ENCODE measurements around the gene ZNF628. TPM values are rescaled to one million over a fixed set of nuclear protein-coding genes. Genes with fewer than 3 reads are reported as not detected.

The ZNF628 gene
- total RNA-seq, 1 experiment from 2014 or later, result 1.1 TPM

DNA sequence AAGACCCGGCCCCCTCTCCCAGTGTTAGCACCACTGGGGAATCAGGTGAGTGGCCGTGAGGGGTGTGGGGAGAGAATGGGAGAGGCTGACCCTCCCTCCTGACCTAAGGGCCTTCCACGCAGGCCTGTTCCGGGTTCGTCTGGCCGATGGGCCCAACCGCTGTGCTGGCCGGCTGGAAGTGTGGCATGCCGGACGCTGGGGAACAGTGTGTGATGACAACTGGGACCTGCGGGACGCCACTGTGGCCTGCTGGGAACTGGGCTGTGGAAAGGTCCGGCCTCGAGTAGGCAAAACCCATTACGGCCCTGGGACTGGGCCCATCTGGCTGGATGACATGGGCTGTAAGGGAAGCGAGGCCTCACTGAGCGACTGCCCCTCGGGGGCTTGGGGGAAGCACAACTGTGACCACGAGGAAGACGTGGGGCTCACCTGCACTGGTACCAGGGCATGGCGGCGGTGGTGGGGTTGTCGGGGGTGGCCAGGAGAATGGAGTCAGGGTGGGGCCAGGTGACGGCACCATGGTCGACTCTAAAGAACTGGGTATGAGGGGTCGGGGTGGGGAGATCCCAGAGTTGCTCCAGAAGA is 24.0 kb downstream of the ZNF628 start:
- Histone ChIP-seq H3K4me1 (ENCODE audit: low read length) (peaks cover 6% of the 10 kb centered on the region), H4K20me1 (ENCODE audit: insufficient read depth, low read depth, low read length) (no peaks in the 10 kb centered on the region), H3K9me2 (replicated peaks; ENCODE audit: insufficient read depth, low read length) (no peaks in the 10 kb centered on the region), H3K27me3 (ENCODE audit: low read length) (no peaks in the 10 kb centered on the region), H3K9me3 (ENCODE audit: low read length) (no peaks in the 10 kb centered on the region), H3K79me2 (ENCODE audit: low read length) (no peaks in the 10 kb centered on the region), H3K4me3 (ENCODE audit: low read length) (no peak overlapping the region), H3K27ac (ENCODE audit: low read length) (no peak overlapping the region), H2AFZ (ENCODE audit: low read length) (no peak overlapping the region), H3K9ac (ENCODE audit: low read length) (no peak overlapping the region), H3K4me2 (ENCODE audit: low read depth, low read length, poor library complexity, severe bottlenecking) (no peak overlapping the region), H3K36me3 (ENCODE audit: insufficient read depth, low read length) (no peaks in the 10 kb centered on the region)
- no peak for DNase-seq

GRCh38 chr19:55502197-55502952 is 26.0 kb downstream of the ZNF628 start:
- H3K9me2 ChIP-seq (replicated peaks; ENCODE audit: insufficient read depth, low read length), result no peaks in the 10 kb centered on the region
- no peak overlapping the region for H2AFZ ChIP-seq (ENCODE audit: low read length)
- H3K9me3 ChIP-seq (ENCODE audit: low read length), result no peaks in the 10 kb centered on the region
- H4K20me1 ChIP-seq (ENCODE audit: insufficient read depth, low read depth, low read length), result no peaks in the 10 kb centered on the region
- no peaks in the 10 kb centered on the region for H3K79me2 ChIP-seq (ENCODE audit: low read length)
- no peak overlapping the region for H3K27ac ChIP-seq (ENCODE audit: low read length)
- peaks cover 6% of the 10 kb centered on the region for H3K4me1 ChIP-seq (ENCODE audit: low read length)
- H3K27me3 ChIP-seq (ENCODE audit: low read length), result no peaks in the 10 kb centered on the region
- no peak overlapping the region for H3K4me3 ChIP-seq (ENCODE audit: low read length)
- no peak for DNase-seq
- H3K9ac ChIP-seq (ENCODE audit: low read length), result no peak overlapping the region
- H3K4me2 ChIP-seq (ENCODE audit: low read depth, low read length, poor library complexity, severe bottlenecking), result no peak overlapping the region
- no peaks in the 10 kb centered on the region for H3K36me3 ChIP-seq (ENCODE audit: insufficient read depth, low read length)

- no peaks in the 10 kb centered on the region for H3K79me2 ChIP-seq (ENCODE audit: low read length)
- peak overlapping the region; percentile 79 for H3K4me2 ChIP-seq (ENCODE audit: low read depth, low read length, poor library complexity, severe bottlenecking)
- H3K9me3 ChIP-seq (ENCODE audit: low read length), result no peaks in the 10 kb centered on the region
- H3K4me1 ChIP-seq (ENCODE audit: low read length), result peaks cover 6% of the 10 kb centered on the region
- no peaks in the 10 kb centered on the region for H3K36me3 ChIP-seq (ENCODE audit: insufficient read depth, low read length)
- no peaks in the 10 kb centered on the region for H3K9me2 ChIP-seq (replicated peaks; ENCODE audit: insufficient read depth, low read length)
- no peak overlapping the region for H3K27ac ChIP-seq (ENCODE audit: low read length)
- H3K27me3 ChIP-seq (ENCODE audit: low read length), result no peaks in the 10 kb centered on the region
- H4K20me1 ChIP-seq (ENCODE audit: insufficient read depth, low read depth, low read length), result no peaks in the 10 kb centered on the region
- DNase-seq, result no peak
- H3K4me3 ChIP-seq (ENCODE audit: low read length), result no peak overlapping the region; the same call in 1 of the 2 replicates
- peak overlapping the region; percentile 42 for H3K9ac ChIP-seq (ENCODE audit: low read length)
- H2AFZ ChIP-seq (ENCODE audit: low read length), result no peak overlapping the region; the same call in 1 of the 2 replicates
Measured at GRCh38 chr19:55503157-55503501, 26.7 kb downstream of the ZNF628 start.

GRCh38 chr19:55503502-55504251 is 27.3 kb downstream of the ZNF628 start:
- Histone ChIP-seq H3K36me3 (ENCODE audit: insufficient read depth, low read length) (no peaks in the 10 kb centered on the region), H3K4me1 (ENCODE audit: low read length) (peaks cover 6% of the 10 kb centered on the region), H3K79me2 (ENCODE audit: low read length) (no peaks in the 10 kb centered on the region), H3K27me3 (ENCODE audit: low read length) (no peaks in the 10 kb centered on the region), H2AFZ (ENCODE audit: low read length) (peak overlapping the region; percentile 82; the same call in 1 of the 2 replicates), H3K9me2 (replicated peaks; ENCODE audit: insufficient read depth, low read length) (no peaks in the 10 kb centered on the region), H3K9me3 (ENCODE audit: low read length) (no peaks in the 10 kb centered on the region), H3K27ac (ENCODE audit: low read length) (no peak overlapping the region), H3K4me2 (ENCODE audit: low read depth, low read length, poor library complexity, severe bottlenecking) (peak overlapping the region; percentile 79), H4K20me1 (ENCODE audit: insufficient read depth, low read depth, low read length) (no peaks in the 10 kb centered on the region), H3K9ac (ENCODE audit: low read length) (peak overlapping the region; percentile 62), H3K4me3 (ENCODE audit: low read length) (peak overlapping the region; percentile 55; the same call in 1 of the 2 replicates)
- peak; percentile 99 for DNase-seq

DNA sequence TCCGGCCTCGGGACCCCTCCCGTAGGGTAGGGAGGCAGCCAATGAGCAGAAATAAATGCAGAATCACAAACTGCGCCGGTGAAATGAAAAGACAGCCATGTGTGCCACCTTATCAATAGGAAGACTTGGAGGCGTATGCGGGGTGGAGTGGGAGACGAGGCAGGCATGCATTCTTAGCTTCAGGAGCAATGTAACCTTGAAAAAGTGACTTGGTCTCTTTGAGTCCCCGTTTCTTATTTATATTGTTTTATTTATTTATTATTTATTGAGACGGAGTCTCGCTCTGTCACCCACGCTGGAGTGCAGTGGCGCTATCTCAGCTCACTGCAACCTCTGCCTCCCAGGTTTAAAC is 27.8 kb downstream of the ZNF628 start:
- DNase-seq, result no peak
- H3K9me2 ChIP-seq (replicated peaks; ENCODE audit: insufficient read depth, low read length), result no peaks in the 10 kb centered on the region
- H3K9ac ChIP-seq (ENCODE audit: low read length), result peak overlapping the region; percentile 62; the same call in 1 of the 2 replicates
- H3K4me2 ChIP-seq (ENCODE audit: low read depth, low read length, poor library complexity, severe bottlenecking), result peak overlapping the region; percentile 79
- H3K4me3 ChIP-seq (ENCODE audit: low read length), result peak overlapping the region; percentile 55; the same call in 1 of the 2 replicates
- H3K27ac ChIP-seq (ENCODE audit: low read length), result no peak overlapping the region
- H3K9me3 ChIP-seq (ENCODE audit: low read length), result no peaks in the 10 kb centered on the region
- no peaks in the 10 kb centered on the region for H3K36me3 ChIP-seq (ENCODE audit: insufficient read depth, low read length)
- no peaks in the 10 kb centered on the region for H3K79me2 ChIP-seq (ENCODE audit: low read length)
- peaks cover 6% of the 10 kb centered on the region for H3K4me1 ChIP-seq (ENCODE audit: low read length)
- no peaks in the 10 kb centered on the region for H3K27me3 ChIP-seq (ENCODE audit: low read length)
- no peaks in the 10 kb centered on the region for H4K20me1 ChIP-seq (ENCODE audit: insufficient read depth, low read depth, low read length)
- H2AFZ ChIP-seq (ENCODE audit: low read length), result peak overlapping the region; percentile 82; the same call in 1 of the 2 replicates

- Histone ChIP-seq H3K9me3 (ENCODE audit: low read length) (no peaks in the 10 kb centered on the region), H3K4me1 (ENCODE audit: low read length) (peaks cover 6% of the 10 kb centered on the region), H3K9ac (ENCODE audit: low read length) (no peak overlapping the region), H3K79me2 (ENCODE audit: low read length) (no peaks in the 10 kb centered on the region), H3K4me2 (ENCODE audit: low read depth, low read length, poor library complexity, severe bottlenecking) (no peak overlapping the region), H3K4me3 (ENCODE audit: low read length) (no peak overlapping the region), H3K27ac (ENCODE audit: low read length) (no peak overlapping the region), H3K27me3 (ENCODE audit: low read length) (no peaks in the 10 kb centered on the region), H3K36me3 (ENCODE audit: insufficient read depth, low read length) (no peaks in the 10 kb centered on the region), H2AFZ (ENCODE audit: low read length) (no peak overlapping the region), H3K9me2 (replicated peaks; ENCODE audit: insufficient read depth, low read length) (no peaks in the 10 kb centered on the region), H4K20me1 (ENCODE audit: insufficient read depth, low read depth, low read length) (no peaks in the 10 kb centered on the region)
- DNase-seq, result no peak
Measured at GRCh38 chr19:55504981-55505380, 28.6 kb downstream of the ZNF628 start.

DNA sequence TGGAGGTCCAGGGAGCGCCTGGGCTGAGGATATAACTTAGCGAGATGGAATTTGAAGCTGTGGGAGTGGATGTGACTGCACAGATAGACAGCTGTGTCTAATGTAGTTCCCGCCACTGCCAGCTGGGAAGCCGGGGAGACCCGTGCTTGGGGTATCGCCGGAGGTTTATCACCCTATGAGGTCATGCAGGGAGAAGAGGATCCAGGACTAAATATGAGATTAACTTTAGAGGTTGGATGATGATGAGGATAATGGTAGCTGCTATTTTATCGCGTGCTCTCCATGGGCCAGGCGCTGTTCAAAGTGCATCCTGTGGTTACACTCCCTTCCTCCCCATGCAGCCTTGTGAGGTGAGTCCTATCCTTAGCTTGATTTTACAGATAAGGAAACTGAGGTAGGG is 31.7 kb downstream of the ZNF628 start:
- Histone ChIP-seq H3K9ac (ENCODE audit: low read length) (no peak overlapping the region), H4K20me1 (ENCODE audit: insufficient read depth, low read depth, low read length) (no peaks in the 10 kb centered on the region), H3K79me2 (ENCODE audit: low read length) (no peaks in the 10 kb centered on the region), H3K27me3 (ENCODE audit: low read length) (0 out of 2 replicates have a peak, but pooled peaks cover 3% of the 10 kb centered on the region), H2AFZ (ENCODE audit: low read length) (no peak overlapping the region), H3K9me3 (ENCODE audit: low read length) (no peaks in the 10 kb centered on the region), H3K4me2 (ENCODE audit: low read depth, low read length, poor library complexity, severe bottlenecking) (no peak overlapping the region), H3K27ac (ENCODE audit: low read length) (no peak overlapping the region), H3K9me2 (replicated peaks; ENCODE audit: insufficient read depth, low read length) (no peaks in the 10 kb centered on the region), H3K4me1 (ENCODE audit: low read length) (peaks cover 5% of the 10 kb centered on the region), H3K36me3 (ENCODE audit: insufficient read depth, low read length) (no peaks in the 10 kb centered on the region), H3K4me3 (ENCODE audit: low read length) (no peak overlapping the region)
- DNase-seq, result no peak
